Activated T-cell treated with anti-CD3 and anti-CD28 coated beads for 24 hours (primary cell): ENCODE data around the gene BRI3BP.
"Not testable (repeated sequence)": the region's sequence is repeated elsewhere in the genome, so short reads cannot be mapped to it uniquely, and the experiment has no call there.

Experiments
- DNase-seq: peaks from one replicate; pipeline ENCODE4 v3.0.0-alpha.2; 2020; ENCODE audit warnings: low read depth

BRI3BP gene

DNA sequence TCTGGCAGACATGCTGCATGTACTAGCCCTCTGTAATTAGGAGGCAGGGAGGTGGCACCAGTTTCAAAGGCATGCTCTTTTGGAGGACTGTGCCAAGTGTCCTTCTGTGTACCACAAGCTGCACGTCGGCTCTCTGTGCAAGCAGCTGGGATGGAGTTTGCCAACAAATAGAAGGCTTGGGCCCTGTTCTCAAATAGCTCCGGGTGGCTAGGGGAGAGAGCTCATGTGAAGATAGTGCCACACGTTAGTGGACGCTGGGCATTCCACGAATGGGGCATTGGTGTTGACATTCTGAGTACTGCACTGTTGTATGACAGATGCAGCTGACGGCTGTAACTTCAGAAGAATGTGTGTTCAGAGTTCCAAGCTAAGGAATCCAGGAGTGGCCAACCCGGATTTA lies 76.2 kb downstream of the BRI3BP start:
- no peak for DNase-seq

- no peak for DNase-seq
Measured at GRCh38 chr12:125070112-125070511, 76.7 kb downstream of the BRI3BP start.

GRCh38 chr12:125070661-125071390 lies 77.4 kb downstream of the BRI3BP start:
- DNase-seq = no peak

DNA sequence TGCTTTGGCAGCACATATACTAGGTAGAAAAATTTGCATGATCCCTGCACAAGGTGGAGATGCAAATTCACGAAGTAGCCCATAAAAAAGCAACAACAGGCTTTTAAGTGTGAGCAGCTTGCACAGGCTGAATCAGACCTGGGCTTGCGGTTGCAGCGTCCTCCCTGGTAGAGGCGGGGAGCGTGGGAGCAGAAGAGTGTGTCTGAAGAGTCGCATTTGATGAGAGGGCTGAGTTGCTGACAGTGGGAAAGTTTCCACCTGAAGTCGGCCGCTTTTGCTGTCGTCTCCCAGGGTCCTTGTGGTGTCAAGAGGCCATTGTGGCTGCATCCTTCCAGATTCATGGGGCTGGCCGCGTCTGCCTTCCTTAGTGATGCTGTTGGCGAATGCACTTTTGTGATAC lies 78.0 kb downstream of the BRI3BP start:
- DNase-seq = no peak

DNA sequence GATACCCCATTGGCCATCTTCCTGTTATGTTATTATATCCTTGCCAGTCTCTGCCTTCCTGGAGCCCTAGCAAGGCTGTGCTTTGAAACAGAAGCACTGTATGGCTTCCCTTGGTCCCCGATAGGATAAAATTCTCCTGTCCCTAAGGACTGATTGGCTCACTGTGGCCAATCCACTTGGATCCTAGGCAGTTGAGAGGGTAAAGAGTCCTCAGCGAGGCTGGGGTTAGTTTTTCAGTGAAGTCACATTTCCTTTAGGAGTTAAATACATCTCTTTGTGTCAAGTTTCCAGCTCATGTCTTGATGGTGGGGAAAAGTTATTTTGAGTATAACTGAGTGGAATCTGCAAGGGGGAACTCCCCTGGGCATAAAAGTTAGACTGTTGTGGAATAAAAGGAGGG lies 79.1 kb downstream of the BRI3BP start:
- DNase-seq = no peak

DNA sequence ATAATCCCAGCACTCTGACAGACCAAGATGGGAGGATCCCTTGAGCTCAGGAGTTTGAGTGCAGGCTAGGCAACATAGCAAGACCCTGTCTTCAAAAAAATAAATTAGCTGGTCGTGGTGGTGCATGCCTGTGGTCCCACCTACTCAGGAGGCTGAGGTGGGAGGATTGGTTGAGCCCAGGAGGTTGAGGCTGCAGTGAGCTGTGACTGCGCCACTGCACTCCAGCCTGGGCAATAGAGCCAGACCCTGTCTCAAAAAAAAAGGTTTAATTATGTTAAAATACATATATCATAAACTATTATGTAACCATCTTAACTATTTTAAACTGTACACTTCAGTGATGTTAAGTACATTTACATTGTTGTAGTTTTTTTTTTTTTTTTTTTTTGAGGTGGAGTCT lies 80.8 kb downstream of the BRI3BP start:
- DNase-seq = not testable (repeated sequence)

DNA sequence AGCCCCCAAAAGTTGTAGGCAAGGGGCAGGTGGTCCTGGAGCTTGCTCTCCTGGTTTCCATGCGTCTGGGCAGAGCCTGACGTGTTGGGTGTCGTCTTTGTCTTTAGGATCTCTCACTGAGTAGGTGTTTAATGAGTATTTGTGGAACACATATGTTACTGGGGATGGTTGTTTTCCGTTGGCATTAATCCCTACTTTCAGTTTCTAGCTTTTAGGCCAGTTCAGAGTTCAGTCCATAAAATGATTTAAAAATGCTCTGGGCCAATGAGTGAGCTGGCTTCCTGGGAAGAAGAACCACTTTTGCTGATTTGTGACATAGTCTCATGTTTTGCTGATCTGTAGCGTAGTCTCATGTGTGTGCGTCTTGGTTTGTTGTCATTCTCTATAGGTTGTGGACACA lies 82.7 kb downstream of the BRI3BP start:
- no peak for DNase-seq

- no peak for DNase-seq
Measured at GRCh38 chr12:125079084-125079483, 85.6 kb downstream of the BRI3BP start.

DNA sequence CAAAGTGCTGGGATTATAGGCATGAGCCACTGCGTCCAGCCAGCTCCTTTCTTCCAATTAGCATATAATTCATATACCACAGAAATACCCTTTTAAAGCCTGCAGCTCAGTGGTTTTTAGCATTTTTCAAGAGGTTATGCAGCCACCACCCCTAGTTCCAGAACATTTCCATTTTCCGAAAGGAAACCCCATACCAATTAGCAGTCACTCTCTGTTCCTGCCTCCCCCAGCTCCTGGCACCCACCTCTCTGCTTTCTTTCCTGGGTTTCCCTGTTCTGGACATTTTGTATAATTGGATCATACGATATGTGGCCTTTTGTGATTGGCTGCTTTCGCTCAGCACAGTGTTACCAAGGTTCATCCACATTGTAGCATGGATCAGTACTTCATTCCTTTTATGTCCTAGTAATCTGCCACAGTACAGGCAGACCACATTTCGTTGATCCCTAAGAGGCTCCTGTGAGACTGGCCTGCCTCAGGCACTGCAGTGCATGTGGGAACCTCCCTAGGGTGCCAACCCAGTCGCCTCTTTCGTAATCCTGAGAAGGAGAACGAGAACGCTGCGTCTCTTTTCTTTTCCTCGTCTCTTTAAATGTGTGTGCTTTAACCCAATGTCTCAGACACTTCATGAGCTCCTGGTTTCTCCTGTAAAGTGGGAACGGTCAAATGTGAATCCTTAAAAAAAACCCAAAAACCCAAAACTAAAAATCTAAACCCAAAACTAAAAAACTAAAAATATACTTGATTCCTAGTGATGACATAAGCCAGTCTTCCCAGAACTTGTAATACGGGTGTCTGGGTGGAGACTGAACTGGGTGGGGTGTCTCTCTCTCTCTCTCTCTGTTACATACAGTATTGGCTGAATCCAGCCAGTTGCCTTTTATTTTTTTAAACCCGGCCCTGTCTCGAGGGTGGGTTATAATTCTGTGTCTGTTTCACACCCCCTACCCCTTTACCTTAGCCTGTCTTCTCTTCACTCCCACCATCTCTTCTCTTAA lies 86.5 kb downstream of the BRI3BP start:
- DNase-seq = no peak
